Bronchial epithelial cell (primary cell): Measurements from ENCODE around the gene RNF114. TPM values are rescaled to one million over a fixed set of nuclear protein-coding genes. Genes with fewer than 3 reads are reported as not detected.
"Not testable (repeated sequence)": the region's sequence is repeated elsewhere in the genome, so short reads cannot be mapped to it uniquely, and the experiment has no call there.

ENCODE experiments used
- DNase-seq: peaks from one replicate; pipeline ENCODE4 v3.0.0-alpha.2; 2010; ENCODE audit warnings: low read depth
- FAIRE-seq: peaks from 2 replicates; lab custom pipeline; 2011; peaks lifted over from hg19 to GRCh38; lab: Jason Lieb, UNC
- H3K27me3 ChIP-seq: 2 replicates; pipeline ENCODE4 v1.5.1; 2011; ENCODE audit warnings: low read length; ENCODE audit not compliant: control insufficient read depth, insufficient read depth
- H3K36me3 ChIP-seq: 2 replicates; pipeline ENCODE4 v1.5.1; 2011; ENCODE audit warnings: low read length; ENCODE audit not compliant: control insufficient read depth, insufficient read depth
- H3K4me3 ChIP-seq: 2 replicates; pipeline ENCODE4 v1.5.1; 2011; ENCODE audit warnings: mild to moderate bottlenecking, low read depth, low read length, control low read depth
- CTCF ChIP-seq: IDR thresholded peaks from 2 replicates; pipeline ENCODE4 v1.5.1; 2011; ENCODE audit warnings: mild to moderate bottlenecking, moderate library complexity, low read length, control low read depth, inconsistent platforms; ENCODE audit not compliant: insufficient read depth, severe bottlenecking
- total RNA-seq: library from RNA; depleted of rRNA; stranded (reverse); fragments of >200 nt; gene quantifications from 2 replicates; pipeline ENCODE4 v1.2.1, GENCODE V29; 2014

RNF114 gene
- total RNA-seq, 1 donor from 2014 or later = 67.1 TPM

GRCh38 chr20:49948809-49949507, 12.8 kb downstream of the RNF114 start:
- no peak overlapping the region for H3K4me3 ChIP-seq
- no peak for FAIRE-seq
- no peaks in the 10 kb centered on the region for H3K27me3 ChIP-seq
- no peak for TF ChIP-seq CTCF
- DNase-seq = no peak
- peaks cover 30% of the 10 kb centered on the region for H3K36me3 ChIP-seq

- Histone ChIP-seq H3K36me3 (peaks cover 28% of the 10 kb centered on the region), H3K4me3 (no peak overlapping the region), H3K27me3 (no peaks in the 10 kb centered on the region)
- no peak for TF ChIP-seq CTCF
- DNase-seq = peak; percentile 80
- FAIRE-seq = no peak
Observed at GRCh38 chr20:49951151-49951550, 15.0 kb downstream of the RNF114 start.

GRCh38 chr20:49955167-49955566, 19.0 kb downstream of the RNF114 start:
- DNase-seq = no peak
- peaks cover 28% of the 10 kb centered on the region for H3K36me3 ChIP-seq
- no peak for TF ChIP-seq CTCF
- no peak for FAIRE-seq
- no peak overlapping the region for H3K4me3 ChIP-seq
- no peaks in the 10 kb centered on the region for H3K27me3 ChIP-seq

- DNase-seq, FAIRE-seq, H3K4me3 ChIP-seq, H3K27me3 ChIP-seq: not testable (repeated sequence)
- peaks cover 27% of the 10 kb centered on the region for H3K36me3 ChIP-seq
Observed at GRCh38 chr20:49955830-49956396, 19.7 kb downstream of the RNF114 start.

- peaks cover 27% of the 10 kb centered on the region for H3K36me3 ChIP-seq
- TF ChIP-seq CTCF = no peak
Observed at GRCh38 chr20:49956689-49957088, 20.5 kb downstream of the RNF114 start.

GRCh38 chr20:49957089-49957938, 21.1 kb downstream of the RNF114 start:
- FAIRE-seq, H3K4me3 ChIP-seq, H3K27me3 ChIP-seq, DNase-seq: not testable (repeated sequence)
- H3K36me3 ChIP-seq = peaks cover 22% of the 10 kb centered on the region

More at GRCh38 chr20:49956689-49957088, 20.5 kb downstream of the RNF114 start:
- DNase-seq (no peak), FAIRE-seq (no peak)
- H3K27me3 ChIP-seq = no peaks in the 10 kb centered on the region
- H3K4me3 ChIP-seq = no peak overlapping the region
